ENCODE results near the gene EHBP1.

DNA sequence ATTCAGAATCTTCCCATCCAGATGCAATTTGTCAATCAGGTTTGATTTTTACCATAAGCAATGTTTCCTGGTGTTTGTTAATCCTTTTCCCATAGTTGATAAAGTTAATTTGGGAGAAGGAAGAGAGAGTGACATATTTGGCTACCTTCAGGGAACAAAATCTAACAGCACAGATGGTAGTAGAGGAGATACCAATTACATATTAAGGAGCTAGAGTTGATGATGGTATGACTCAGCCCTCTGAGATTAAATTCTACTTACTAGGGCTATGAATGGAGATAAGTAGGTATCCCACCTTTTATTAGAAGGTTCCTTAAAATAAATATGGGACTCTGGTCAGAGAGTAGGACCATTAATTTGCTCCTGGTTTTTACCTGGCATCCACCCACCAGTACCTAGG is 139.7 kb downstream of the EHBP1 start:
- TF ChIP-seq, protein P1, sequence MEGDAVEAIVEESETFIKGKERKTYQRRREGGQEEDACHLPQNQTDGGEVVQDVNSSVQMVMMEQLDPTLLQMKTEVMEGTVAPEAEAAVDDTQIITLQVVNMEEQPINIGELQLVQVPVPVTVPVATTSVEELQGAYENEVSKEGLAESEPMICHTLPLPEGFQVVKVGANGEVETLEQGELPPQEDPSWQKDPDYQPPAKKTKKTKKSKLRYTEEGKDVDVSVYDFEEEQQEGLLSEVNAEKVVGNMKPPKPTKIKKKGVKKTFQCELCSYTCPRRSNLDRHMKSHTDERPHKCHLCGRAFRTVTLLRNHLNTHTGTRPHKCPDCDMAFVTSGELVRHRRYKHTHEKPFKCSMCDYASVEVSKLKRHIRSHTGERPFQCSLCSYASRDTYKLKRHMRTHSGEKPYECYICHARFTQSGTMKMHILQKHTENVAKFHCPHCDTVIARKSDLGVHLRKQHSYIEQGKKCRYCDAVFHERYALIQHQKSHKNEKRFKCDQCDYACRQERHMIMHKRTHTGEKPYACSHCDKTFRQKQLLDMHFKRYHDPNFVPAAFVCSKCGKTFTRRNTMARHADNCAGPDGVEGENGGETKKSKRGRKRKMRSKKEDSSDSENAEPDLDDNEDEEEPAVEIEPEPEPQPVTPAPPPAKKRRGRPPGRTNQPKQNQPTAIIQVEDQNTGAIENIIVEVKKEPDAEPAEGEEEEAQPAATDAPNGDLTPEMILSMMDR (conservative IDR thresholded peaks at IDR 0.05 in 1 of 2, IDR thresholded peaks at IDR 0.05 in 1 of 2; ENCODE audit: low read depth in 1 of 2, low read length in 2 of 2) = no peak
- no peak for TF ChIP-seq EZH2 (IDR thresholded peaks at IDR 0.05; ENCODE audit: low read length, missing control alignments)

All from fibroblast of lung (primary cell).